HepG2 (cell line): ENCODE results near the gene R3HCC1L.

Experiments used
- ARNTL ChIP-seq: sonication (generic); formaldehyde crosslinking; IDR thresholded peaks from 2 replicates; pipeline ENCODE4 v1.4.0; 2020; ENCODE audit warnings: mild to moderate bottlenecking, missing genetic modification reagents
- CTCF ChIP-seq: sonication (generic); formaldehyde crosslinking; IDR thresholded peaks from 2 replicates; pipeline ENCODE4 v1.5.0; 2020; ENCODE audit warnings: mild to moderate bottlenecking, missing genetic modification reagents, moderate library complexity
- HNRNPLL ChIP-seq: fragments of 200-400 bp; formaldehyde crosslinking; IDR thresholded peaks from 2 replicates; pipeline ENCODE4 v1.6.1; 2017; ENCODE audit warnings: mild to moderate bottlenecking, low read depth, low read length; ENCODE audit not compliant: poor library complexity, severe bottlenecking
- JUND ChIP-seq: sonication (generic); formaldehyde crosslinking; IDR thresholded peaks from 2 replicates; pipeline ENCODE4 v1.8.0; 2022; ENCODE audit warnings: mild to moderate bottlenecking, missing genetic modification reagents
- MTA3 ChIP-seq: sonication (generic); formaldehyde crosslinking; IDR thresholded peaks from 2 replicates; pipeline ENCODE4 v1.4.0; 2020; ENCODE audit warnings: missing genetic modification reagents
- NFYB ChIP-seq: sonication (generic); formaldehyde crosslinking; IDR thresholded peaks from 2 replicates; pipeline ENCODE4 v1.4.0; 2020; ENCODE audit warnings: missing genetic modification reagents
- PHF8 ChIP-seq: sonication (generic); formaldehyde crosslinking; IDR thresholded peaks from 2 replicates; pipeline ENCODE4 v1.5.0; 2020; ENCODE audit warnings: missing genetic modification reagents
- POLR2AphosphoS5 ChIP-seq: IDR thresholded peaks from 2 replicates; pipeline ENCODE4 v1.6.1; 2012; ENCODE audit warnings: low read depth, low read length
- RBM22 ChIP-seq: fragments of 200-400 bp; formaldehyde crosslinking; optimal IDR thresholded peaks from 2 replicates; pipeline ENCODE3; 2017; ENCODE audit warnings: mild to moderate bottlenecking, low read length, moderate library complexity
- RBM39 ChIP-seq: fragments of 200-400 bp; formaldehyde crosslinking; IDR thresholded peaks from one replicate; pipeline ENCODE4 v1.6.1; 2018; ENCODE audit warnings: antibody characterized with exemption, mild to moderate bottlenecking, low read depth, low read length; ENCODE audit not compliant: poor library complexity, severe bottlenecking
- ZNF362 ChIP-seq: sonication (generic); formaldehyde crosslinking; IDR thresholded peaks from 2 replicates; pipeline ENCODE4 v1.4.0; 2020; ENCODE audit warnings: missing genetic modification reagents, mild to moderate bottlenecking, borderline replicate concordance
- TF ChIP-seq, protein P1 (sequence below): sonication (generic); formaldehyde crosslinking; IDR thresholded peaks from 2 replicates; pipeline ENCODE4 v1.4.0; 2020; ENCODE audit warnings: missing genetic modification reagents
- TF ChIP-seq, protein P2 (sequence below): sonication (generic); formaldehyde crosslinking; IDR thresholded peaks from 2 replicates; pipeline ENCODE4; 2020; ENCODE audit warnings: missing genetic modification reagents, mild to moderate bottlenecking, borderline replicate concordance

GRCh38 chr10:98294270-98294627, 159.8 kb downstream of the R3HCC1L start:
- TF ChIP-seq CTCF (CRISPR knock-in tag): no peak
- no peak for TF ChIP-seq ARNTL
- TF ChIP-seq HNRNPLL: no peak
- no peak for TF ChIP-seq MTA3 (CRISPR knock-in tag)
- no peak for TF ChIP-seq RBM39
- TF ChIP-seq, protein P1, sequence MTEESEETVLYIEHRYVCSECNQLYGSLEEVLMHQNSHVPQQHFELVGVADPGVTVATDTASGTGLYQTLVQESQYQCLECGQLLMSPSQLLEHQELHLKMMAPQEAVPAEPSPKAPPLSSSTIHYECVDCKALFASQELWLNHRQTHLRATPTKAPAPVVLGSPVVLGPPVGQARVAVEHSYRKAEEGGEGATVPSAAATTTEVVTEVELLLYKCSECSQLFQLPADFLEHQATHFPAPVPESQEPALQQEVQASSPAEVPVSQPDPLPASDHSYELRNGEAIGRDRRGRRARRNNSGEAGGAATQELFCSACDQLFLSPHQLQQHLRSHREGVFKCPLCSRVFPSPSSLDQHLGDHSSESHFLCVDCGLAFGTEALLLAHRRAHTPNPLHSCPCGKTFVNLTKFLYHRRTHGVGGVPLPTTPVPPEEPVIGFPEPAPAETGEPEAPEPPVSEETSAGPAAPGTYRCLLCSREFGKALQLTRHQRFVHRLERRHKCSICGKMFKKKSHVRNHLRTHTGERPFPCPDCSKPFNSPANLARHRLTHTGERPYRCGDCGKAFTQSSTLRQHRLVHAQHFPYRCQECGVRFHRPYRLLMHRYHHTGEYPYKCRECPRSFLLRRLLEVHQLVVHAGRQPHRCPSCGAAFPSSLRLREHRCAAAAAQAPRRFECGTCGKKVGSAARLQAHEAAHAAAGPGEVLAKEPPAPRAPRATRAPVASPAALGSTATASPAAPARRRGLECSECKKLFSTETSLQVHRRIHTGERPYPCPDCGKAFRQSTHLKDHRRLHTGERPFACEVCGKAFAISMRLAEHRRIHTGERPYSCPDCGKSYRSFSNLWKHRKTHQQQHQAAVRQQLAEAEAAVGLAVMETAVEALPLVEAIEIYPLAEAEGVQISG (CRISPR knock-in tag): no peak
- no peak for TF ChIP-seq RBM22
- no peak for TF ChIP-seq NFYB (CRISPR knock-in tag)
- no peak for TF ChIP-seq POLR2AphosphoS5
- no peak for TF ChIP-seq JUND (CRISPR knock-in tag)
- TF ChIP-seq PHF8 (CRISPR knock-in tag): no peak
- TF ChIP-seq, protein P2, sequence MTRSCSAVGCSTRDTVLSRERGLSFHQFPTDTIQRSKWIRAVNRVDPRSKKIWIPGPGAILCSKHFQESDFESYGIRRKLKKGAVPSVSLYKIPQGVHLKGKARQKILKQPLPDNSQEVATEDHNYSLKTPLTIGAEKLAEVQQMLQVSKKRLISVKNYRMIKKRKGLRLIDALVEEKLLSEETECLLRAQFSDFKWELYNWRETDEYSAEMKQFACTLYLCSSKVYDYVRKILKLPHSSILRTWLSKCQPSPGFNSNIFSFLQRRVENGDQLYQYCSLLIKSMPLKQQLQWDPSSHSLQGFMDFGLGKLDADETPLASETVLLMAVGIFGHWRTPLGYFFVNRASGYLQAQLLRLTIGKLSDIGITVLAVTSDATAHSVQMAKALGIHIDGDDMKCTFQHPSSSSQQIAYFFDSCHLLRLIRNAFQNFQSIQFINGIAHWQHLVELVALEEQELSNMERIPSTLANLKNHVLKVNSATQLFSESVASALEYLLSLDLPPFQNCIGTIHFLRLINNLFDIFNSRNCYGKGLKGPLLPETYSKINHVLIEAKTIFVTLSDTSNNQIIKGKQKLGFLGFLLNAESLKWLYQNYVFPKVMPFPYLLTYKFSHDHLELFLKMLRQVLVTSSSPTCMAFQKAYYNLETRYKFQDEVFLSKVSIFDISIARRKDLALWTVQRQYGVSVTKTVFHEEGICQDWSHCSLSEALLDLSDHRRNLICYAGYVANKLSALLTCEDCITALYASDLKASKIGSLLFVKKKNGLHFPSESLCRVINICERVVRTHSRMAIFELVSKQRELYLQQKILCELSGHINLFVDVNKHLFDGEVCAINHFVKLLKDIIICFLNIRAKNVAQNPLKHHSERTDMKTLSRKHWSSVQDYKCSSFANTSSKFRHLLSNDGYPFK (CRISPR knock-in tag): no peak
- TF ChIP-seq ZNF362 (CRISPR knock-in tag): no peak
